RWPE1 (cell line): ENCODE measurements around the gene GALE.

Experiments
- CTCF ChIA-PET: fragments of 350-600 bp; sonication (Branson Sonifier 250); formaldehyde crosslinking; extraction: SDS; loops from one replicate; lab custom pipeline; 2021; lab: Yijun Ruan, JAX
- POLR2A ChIA-PET: fragments of 400-600 bp; formaldehyde crosslinking; extraction: SDS; loops from one replicate; lab custom pipeline; 2020; ENCODE audit warnings: antibody characterized with exemption; ENCODE audit not compliant: low non-redundant PET; lab: Yijun Ruan, JAX
- DNase-seq: peaks from one replicate; pipeline ENCODE4 v3.0.0; 2012; ENCODE audit warnings: low spot score
- H3K27ac ChIP-seq: fragments of 450-650 bp; 2 replicates; pipeline ENCODE4 v1.5.1; 2017
- CTCF ChIP-seq: fragments of 450-650 bp; conservative IDR thresholded peaks from 2 replicates; pipeline ENCODE4 v1.5.1; 2017; ENCODE audit warnings: low read depth, mild to moderate bottlenecking

The GALE gene

GRCh38 chr1:23776217-23776616, 24.3 kb downstream of the GALE start:
- DNase-seq = no peak
- TF ChIP-seq CTCF = no peak
- ChIA-PET CTCF (interaction anchor here (0.6 kb wide), 1 partner anchor 84 kb away, joined by 5 read pairs; no protein-coding TSS in a partner anchor), POLR2A (no interaction called here)
- H3K27ac ChIP-seq = no peak overlapping the region

DNA sequence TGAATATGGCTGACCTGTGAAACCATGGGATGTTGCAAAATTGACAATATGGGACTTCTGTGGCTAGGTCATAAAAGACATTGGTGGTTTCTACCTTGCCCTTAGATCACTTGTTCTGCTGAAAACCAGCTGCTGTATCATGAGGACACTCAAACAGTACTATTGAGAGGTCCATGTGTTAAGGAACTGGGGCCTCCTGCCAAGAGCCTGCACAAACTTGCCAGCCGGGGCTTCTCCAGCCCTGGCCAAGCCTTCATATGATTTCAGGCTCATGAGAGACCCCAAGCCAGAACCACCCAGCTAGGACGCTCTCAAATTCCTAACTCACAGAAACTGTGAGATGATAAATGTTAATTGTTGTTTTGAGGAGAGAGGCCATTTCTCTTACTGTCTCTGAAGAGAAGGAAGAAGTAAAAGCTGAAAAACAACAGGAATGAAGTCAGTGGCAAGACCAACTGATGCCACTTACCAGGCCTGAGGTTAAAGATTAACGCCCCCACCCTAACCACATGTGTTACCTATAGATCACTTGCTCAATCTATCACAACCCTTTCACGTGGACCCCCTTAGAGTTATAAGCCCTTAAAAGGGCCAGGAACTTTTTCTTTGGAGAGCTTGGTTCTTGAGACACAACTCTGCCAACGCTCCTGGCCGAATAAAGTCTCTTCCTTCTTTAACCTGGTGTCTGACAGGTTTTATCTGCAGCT, 26.2 kb downstream of the GALE start:
- POLR2A ChIA-PET = no interaction called here
- DNase-seq = no peak

DNA sequence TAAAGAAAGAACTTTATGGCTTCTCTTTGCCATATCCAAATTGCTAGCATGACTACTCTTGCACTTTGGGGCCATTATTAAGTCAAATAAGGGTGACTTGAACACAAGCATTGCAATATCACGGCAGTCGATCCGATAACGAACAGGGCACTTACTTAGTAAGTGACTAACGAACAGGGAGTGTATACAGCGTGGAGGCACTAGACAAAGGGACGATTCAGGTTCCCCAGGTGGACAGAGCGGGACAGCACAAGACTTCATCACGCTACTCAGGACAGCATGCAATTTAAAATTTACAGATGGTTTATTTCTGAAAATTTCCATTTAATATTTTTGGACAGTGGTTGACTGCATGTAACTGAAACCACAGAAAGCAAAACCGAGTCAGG, 27.7 kb downstream of the GALE start:
- ChIA-PET POLR2A (no interaction called here), CTCF (no interaction called here)
- no peak for DNase-seq
- TF ChIP-seq CTCF = no peak
- H3K27ac ChIP-seq = no peak overlapping the region

More for the DNA sequence above, 26.2 kb downstream of the GALE start:
- H3K27ac ChIP-seq = peak overlapping the region; percentile 27; the same call in 1 of the 2 replicates
- CTCF ChIA-PET = interaction anchor here (0.6 kb wide), 2 partner anchors 81 to 439 kb away, joined by 6 read pairs; no protein-coding TSS in a partner anchor
- TF ChIP-seq CTCF = no peak

GRCh38 chr1:23772049-23772853, 28.3 kb downstream of the GALE start:
- peak; percentile 66 for DNase-seq

GRCh38 chr1:23768733-23769132, 31.8 kb downstream of the GALE start:
- ChIA-PET CTCF (no interaction called here), POLR2A (no interaction called here)
- no peak for TF ChIP-seq CTCF
- DNase-seq = no peak
- no peak overlapping the region for H3K27ac ChIP-seq

More at GRCh38 chr1:23772049-23772853, 28.3 kb downstream of the GALE start:
- H3K27ac ChIP-seq = no peak overlapping the region
- TF ChIP-seq CTCF = peak; percentile 97
- POLR2A ChIA-PET = interaction anchor here (0.6 to 1.1 kb wide), 2 partner anchors 27 to 82 kb away, joined by 3 read pairs; no protein-coding TSS in a partner anchor
- CTCF ChIA-PET = interaction anchor here (0.9 to 1.7 kb wide), 6 partner anchors 24 to 155 kb away, joined by 3 to 7 read pairs (median 4); partner anchors contain the start of gene GALE

DNA sequence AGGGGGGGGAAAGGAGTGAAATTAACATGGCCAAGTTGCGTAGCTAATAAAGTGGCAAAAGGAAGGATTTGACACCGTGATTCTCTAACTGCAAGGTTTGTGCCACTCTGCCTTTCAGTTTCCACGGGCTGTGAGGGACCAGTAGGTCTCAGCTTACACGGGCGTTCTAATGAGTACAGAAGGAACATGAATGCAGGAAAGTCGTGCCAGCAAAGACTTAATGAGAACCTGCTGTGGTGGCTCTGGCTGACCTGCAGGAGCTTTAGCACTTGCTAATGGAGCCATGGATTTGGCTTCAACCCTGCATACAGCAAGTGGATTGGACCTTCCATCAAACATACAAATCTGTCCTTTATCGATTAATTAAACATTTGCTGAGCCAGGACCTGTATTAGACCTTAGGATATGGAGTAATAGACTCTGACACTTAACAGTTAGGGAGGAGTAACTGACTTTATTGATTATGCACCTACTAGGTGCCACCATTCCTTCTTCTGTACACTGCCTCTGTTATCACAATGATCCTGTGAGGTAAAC, 37.4 kb downstream of the GALE start:
- POLR2A ChIA-PET = interaction anchor here (0.7 kb wide), 1 partner anchor 40 kb away, joined by 3 read pairs; no protein-coding TSS in a partner anchor
- no peak for TF ChIP-seq CTCF

More for the DNA sequence above, 37.4 kb downstream of the GALE start:
- no peak for DNase-seq
- H3K27ac ChIP-seq = peak overlapping the region; percentile 17; the same call in 1 of the 2 replicates
- CTCF ChIA-PET = interaction anchor here (0.6 kb wide), 2 partner anchors 203 to 317 kb away, joined by 3 to 4 read pairs; no protein-coding TSS in a partner anchor
